Lung (tissue), 12 donors: ENCODE data around the gene SERP2. TPM values are rescaled to one million over a fixed set of nuclear protein-coding genes. Genes with fewer than 3 reads are reported as not detected.

Source experiments
- ATAC-seq: fragments of 200-7000 bp; cut with Tn5 transposase; one replicate; pipeline ENCODE4 v1.9.1; 2020; ENCODE audit warnings: moderate number of reproducible peaks; ENCODE audit not compliant: insufficient read depth, low FRiP score
- DNase-seq, 3 donors: peaks; one replicate each; pipeline ENCODE4 v3.0.0-alpha.2; 2013 to 2017
- H3K27ac ChIP-seq, 2 donors: one replicate each; pipeline ENCODE4 v1.5.1; 2013; ENCODE audit warnings: mild to moderate bottlenecking in 2 of 2, moderate library complexity in 2 of 2, control low read depth in 1 of 2, inconsistent platforms in 1 of 2, low read depth in 1 of 2, low read length in 1 of 2
- H3K27me3 ChIP-seq, 3 donors: one replicate each; pipeline ENCODE4 v1.5.1; 2013; ENCODE audit warnings: low read length in 2 of 3; ENCODE audit not compliant: control insufficient read depth in 3 of 3, insufficient read depth in 3 of 3
- H3K36me3 ChIP-seq, 4 donors: one replicate each; pipeline ENCODE4 v1.5.1; 2013; ENCODE audit warnings: low read length in 4 of 4, mild to moderate bottlenecking in 1 of 4, moderate library complexity in 1 of 4; ENCODE audit not compliant: control insufficient read depth in 4 of 4, insufficient read depth in 4 of 4
- H3K4me1 ChIP-seq, 5 donors: one replicate each; pipeline ENCODE4 v1.5.1; 2013; ENCODE audit warnings: low read length in 5 of 5, mild to moderate bottlenecking in 2 of 5, moderate library complexity in 1 of 5; ENCODE audit not compliant: control insufficient read depth in 5 of 5, insufficient read depth in 5 of 5
- H3K4me3 ChIP-seq: one replicate; pipeline ENCODE4 v1.5.1; 2013; ENCODE audit warnings: mild to moderate bottlenecking, control low read depth, moderate library complexity
- H3K9ac ChIP-seq, 2 donors: one replicate each; pipeline ENCODE4 v1.5.1; 2013; ENCODE audit warnings: low read length in 2 of 2, control low read depth in 1 of 2; ENCODE audit not compliant: insufficient read depth in 1 of 2
- H3K9me3 ChIP-seq, 4 donors: one replicate each; pipeline ENCODE4 v1.5.1; 2013; ENCODE audit warnings: low read length in 3 of 4, mild to moderate bottlenecking in 1 of 4, moderate library complexity in 1 of 4; ENCODE audit not compliant: control insufficient read depth in 4 of 4, insufficient read depth in 3 of 4
- WGBS, 2 donors: extraction: QIAGEN DNeasy Blood & Tissue Kit; methylation state at CpG; one replicate each; pipeline ENCODE4 v1.1.7; 2013; 5-methylcytosine and 5-hydroxymethylcytosine counted together
- polyA plus RNA-seq, 2 donors: library from polyadenylated mRNA; stranded (reverse); fragments of 200-250 nt; gene quantifications; one replicate each; pipeline ENCODE4 v1.2.1, GENCODE V29; 2013
- total RNA-seq, 2 donors: library from RNA; depleted of rRNA in 1 of 2; stranded (reverse); fragments of >200 nt in 1 of 2; gene quantifications; one replicate each; pipeline ENCODE4 v1.2.1, GENCODE V29; 2014 to 2021
- TF ChIP-seq, protein P1 (sequence below): IDR thresholded peaks from 2 replicates; pipeline ENCODE4 v1.5.1; 2012; ENCODE audit warnings: mild to moderate bottlenecking; ENCODE audit errors: control extremely low read depth, extremely low read depth
- donor health status: control.
- donor health status: control.
- donor health status: Bipolar disorder and iron deficiency.
- donor health status: healthy.
- donor health status: DM: yes; HTN: yes; CAD: no.

Gene SERP2
- total and polyA plus RNA-seq, 4 donors, result 4.2 to 6.9 (median 5.9) TPM

DNA sequence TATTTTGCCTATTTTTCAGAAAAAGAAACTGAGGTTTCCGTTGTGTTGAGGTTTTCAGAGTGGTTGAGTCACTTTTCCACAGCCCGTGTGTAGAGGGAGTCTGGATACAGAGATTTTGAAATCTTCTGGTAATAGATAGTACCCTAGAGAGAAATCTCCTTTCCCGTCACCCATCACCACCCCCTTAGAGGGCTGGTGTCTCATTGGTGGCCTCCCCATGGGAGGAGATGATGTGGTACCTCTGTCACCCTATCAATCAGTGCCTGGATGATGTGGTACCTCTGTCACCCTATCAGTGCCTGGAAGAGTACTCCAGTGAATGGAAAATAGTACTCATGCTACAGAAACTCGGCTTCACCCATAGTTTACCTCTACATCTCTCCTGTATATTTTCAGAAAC lies 42.2 kb upstream of the SERP2 start:
- TF ChIP-seq, protein P1, sequence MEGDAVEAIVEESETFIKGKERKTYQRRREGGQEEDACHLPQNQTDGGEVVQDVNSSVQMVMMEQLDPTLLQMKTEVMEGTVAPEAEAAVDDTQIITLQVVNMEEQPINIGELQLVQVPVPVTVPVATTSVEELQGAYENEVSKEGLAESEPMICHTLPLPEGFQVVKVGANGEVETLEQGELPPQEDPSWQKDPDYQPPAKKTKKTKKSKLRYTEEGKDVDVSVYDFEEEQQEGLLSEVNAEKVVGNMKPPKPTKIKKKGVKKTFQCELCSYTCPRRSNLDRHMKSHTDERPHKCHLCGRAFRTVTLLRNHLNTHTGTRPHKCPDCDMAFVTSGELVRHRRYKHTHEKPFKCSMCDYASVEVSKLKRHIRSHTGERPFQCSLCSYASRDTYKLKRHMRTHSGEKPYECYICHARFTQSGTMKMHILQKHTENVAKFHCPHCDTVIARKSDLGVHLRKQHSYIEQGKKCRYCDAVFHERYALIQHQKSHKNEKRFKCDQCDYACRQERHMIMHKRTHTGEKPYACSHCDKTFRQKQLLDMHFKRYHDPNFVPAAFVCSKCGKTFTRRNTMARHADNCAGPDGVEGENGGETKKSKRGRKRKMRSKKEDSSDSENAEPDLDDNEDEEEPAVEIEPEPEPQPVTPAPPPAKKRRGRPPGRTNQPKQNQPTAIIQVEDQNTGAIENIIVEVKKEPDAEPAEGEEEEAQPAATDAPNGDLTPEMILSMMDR, result no peak
- DNase-seq (no peak), ATAC-seq (peak; percentile 30)
- Histone ChIP-seq H3K27me3 (no peaks in the 10 kb centered on the region), H3K9me3 (no peaks in the 10 kb centered on the region), H3K9ac (no peak overlapping the region), H3K4me3 (no peak overlapping the region), H3K27ac (no peak overlapping the region), H3K4me1 (peaks cover 0 to 23% (median 9%) of the 10 kb centered on the region in 5 donors), H3K36me3 (no peaks in the 10 kb centered on the region)
- WGBS, 2 donors, result 70 to 76% methylated on average over 4 of the region's 4 CpGs

DNA sequence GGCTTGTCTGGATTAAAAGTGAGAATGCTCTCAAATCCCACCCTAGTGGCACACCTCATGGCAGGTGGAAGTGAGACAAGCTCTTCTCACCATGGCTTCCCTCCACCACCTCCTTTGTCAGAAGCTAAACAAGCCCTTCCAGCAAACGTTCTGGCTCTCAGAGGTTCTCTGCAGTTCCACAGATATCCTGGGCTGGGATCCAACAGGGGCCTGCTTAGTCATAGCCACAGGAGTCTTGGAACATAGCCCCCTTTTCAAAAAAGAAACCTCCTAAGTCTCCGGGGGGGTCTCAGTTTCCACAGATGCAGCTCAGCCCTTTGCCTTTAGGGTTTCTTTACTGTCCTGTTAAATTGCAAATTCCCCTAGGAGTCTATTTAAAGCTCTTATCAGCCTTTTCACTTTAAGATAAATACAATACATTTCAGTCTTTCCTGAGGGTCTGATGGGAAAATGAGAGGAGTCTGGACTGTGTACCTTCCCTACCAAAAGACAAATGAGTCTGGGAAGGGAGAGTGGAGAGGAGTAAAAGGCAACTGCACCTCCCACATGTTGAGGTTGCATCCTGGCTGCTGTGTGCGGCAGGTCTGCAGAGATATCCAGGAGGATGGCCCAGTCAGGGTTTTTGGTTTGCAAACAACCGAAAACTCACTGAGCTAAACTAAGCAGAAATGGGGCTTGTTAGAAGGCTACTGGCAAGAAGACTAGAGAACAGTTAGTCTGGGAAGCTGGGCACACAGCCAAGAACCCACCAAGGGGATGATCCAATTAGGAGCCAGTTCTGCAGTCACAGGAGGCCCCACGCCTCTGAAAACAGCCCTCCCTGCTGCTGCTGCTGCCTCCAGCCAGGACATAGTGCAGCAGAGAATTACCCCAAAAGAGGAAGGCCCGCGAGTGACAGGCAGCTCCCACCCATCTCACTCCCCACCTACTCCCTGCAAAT lies 41.4 kb upstream of the SERP2 start:
- no peaks in the 10 kb centered on the region for H3K9me3 ChIP-seq
- H3K4me1 ChIP-seq, result peaks cover 0 to 23% (median 9%) of the 10 kb centered on the region in 5 donors
- H3K4me3 ChIP-seq, result no peak overlapping the region
- H3K27ac ChIP-seq, result no peak overlapping the region
- ATAC-seq (no peak), DNase-seq (peak; percentile 88 to 92 (median 90))
- 30 to 43% methylated on average over 7 of the region's 7 CpGs for WGBS, 2 donors
- no peaks in the 10 kb centered on the region for H3K27me3 ChIP-seq
- TF ChIP-seq, protein P1, result no peak
- no peaks in the 10 kb centered on the region for H3K36me3 ChIP-seq
- H3K9ac ChIP-seq, result peak overlapping the region in 1 of 2 donors; percentile 50

DNA sequence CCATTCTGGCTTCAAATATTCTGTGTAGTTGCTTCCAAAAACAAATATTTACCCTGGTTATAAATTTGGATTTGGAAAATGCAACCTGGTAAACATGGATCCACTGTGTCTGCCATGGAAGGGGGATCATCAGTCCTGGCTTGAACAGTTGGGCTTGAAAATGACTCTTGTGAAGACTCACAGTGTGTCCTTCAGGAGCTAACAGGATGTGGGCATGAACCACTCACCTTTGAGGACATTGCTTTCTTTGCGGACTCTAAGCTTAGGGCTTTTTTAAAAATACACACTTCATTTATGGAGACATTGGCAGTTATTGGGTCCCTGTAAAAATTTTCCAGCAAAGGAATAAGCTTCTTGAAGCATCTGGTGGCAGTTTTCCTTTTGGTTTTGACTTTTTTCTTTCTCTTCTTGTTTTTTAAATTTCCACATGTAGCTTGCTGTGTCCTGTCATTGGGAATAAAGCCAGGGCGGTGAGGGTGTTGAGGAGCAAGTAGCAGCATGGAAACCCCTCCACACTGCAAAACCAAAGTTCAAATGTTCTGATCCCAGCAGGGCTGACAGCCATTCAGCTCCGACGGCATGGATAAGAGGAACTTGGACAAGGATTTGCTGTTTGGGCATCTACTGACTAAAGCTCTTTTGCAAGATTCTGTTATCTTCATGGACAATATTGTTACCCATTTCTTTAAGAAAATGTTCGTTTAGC lies 39.5 kb upstream of the SERP2 start:
- peak in 1 of 3 donors; percentile 34 for DNase-seq
- H3K36me3 ChIP-seq, result no peaks in the 10 kb centered on the region
- no peaks in the 10 kb centered on the region for H3K9me3 ChIP-seq

More for the DNA sequence above, 39.5 kb upstream of the SERP2 start:
- Histone ChIP-seq H3K27ac (no peak overlapping the region), H3K4me3 (no peak overlapping the region), H3K9ac (no peak overlapping the region), H3K27me3 (no peaks in the 10 kb centered on the region), H3K4me1 (peaks cover 0 to 23% (median 9%) of the 10 kb centered on the region in 5 donors)
- WGBS, 2 donors, result 75 to 79% methylated on average over 5 of the region's 5 CpGs
- TF ChIP-seq, protein P1, result no peak
- ATAC-seq, result no peak
